Panc1 (cell line): ENCODE measurements around the gene XIRP2.

ENCODE experiments used
- POLR2AphosphoS5 ChIP-seq: IDR thresholded peaks from 2 replicates; pipeline ENCODE4 v1.6.1; 2012; ENCODE audit warnings: mild to moderate bottlenecking, low read depth, low read length, moderate library complexity
- TCF7L2 ChIP-seq: IDR thresholded peaks from 2 replicates; pipeline ENCODE4 v1.6.1; 2011; ENCODE audit warnings: mild to moderate bottlenecking, low read depth, low read length, inconsistent platforms
- TF ChIP-seq, protein P1 (sequence below): fragments of 450-650 bp; IDR thresholded peaks from 2 replicates; pipeline ENCODE4 v1.5.1; 2017; ENCODE audit warnings: mild to moderate bottlenecking
- TF ChIP-seq, protein P2 (sequence below), 2 experiments: IDR thresholded peaks; 2 replicates each; pipeline ENCODE4 v1.6.1; 2011 to 2012; ENCODE audit warnings: low read depth in 2 of 2, control low read depth in 1 of 2, low read length in 1 of 2, mild to moderate bottlenecking in 1 of 2, moderate library complexity in 1 of 2; ENCODE audit not compliant: insufficient read depth in 1 of 2

- TF ChIP-seq, protein P1, sequence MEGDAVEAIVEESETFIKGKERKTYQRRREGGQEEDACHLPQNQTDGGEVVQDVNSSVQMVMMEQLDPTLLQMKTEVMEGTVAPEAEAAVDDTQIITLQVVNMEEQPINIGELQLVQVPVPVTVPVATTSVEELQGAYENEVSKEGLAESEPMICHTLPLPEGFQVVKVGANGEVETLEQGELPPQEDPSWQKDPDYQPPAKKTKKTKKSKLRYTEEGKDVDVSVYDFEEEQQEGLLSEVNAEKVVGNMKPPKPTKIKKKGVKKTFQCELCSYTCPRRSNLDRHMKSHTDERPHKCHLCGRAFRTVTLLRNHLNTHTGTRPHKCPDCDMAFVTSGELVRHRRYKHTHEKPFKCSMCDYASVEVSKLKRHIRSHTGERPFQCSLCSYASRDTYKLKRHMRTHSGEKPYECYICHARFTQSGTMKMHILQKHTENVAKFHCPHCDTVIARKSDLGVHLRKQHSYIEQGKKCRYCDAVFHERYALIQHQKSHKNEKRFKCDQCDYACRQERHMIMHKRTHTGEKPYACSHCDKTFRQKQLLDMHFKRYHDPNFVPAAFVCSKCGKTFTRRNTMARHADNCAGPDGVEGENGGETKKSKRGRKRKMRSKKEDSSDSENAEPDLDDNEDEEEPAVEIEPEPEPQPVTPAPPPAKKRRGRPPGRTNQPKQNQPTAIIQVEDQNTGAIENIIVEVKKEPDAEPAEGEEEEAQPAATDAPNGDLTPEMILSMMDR = no peak
- TF ChIP-seq POLR2AphosphoS5 (no peak), TCF7L2 (no peak)
- TF ChIP-seq, protein P2, sequence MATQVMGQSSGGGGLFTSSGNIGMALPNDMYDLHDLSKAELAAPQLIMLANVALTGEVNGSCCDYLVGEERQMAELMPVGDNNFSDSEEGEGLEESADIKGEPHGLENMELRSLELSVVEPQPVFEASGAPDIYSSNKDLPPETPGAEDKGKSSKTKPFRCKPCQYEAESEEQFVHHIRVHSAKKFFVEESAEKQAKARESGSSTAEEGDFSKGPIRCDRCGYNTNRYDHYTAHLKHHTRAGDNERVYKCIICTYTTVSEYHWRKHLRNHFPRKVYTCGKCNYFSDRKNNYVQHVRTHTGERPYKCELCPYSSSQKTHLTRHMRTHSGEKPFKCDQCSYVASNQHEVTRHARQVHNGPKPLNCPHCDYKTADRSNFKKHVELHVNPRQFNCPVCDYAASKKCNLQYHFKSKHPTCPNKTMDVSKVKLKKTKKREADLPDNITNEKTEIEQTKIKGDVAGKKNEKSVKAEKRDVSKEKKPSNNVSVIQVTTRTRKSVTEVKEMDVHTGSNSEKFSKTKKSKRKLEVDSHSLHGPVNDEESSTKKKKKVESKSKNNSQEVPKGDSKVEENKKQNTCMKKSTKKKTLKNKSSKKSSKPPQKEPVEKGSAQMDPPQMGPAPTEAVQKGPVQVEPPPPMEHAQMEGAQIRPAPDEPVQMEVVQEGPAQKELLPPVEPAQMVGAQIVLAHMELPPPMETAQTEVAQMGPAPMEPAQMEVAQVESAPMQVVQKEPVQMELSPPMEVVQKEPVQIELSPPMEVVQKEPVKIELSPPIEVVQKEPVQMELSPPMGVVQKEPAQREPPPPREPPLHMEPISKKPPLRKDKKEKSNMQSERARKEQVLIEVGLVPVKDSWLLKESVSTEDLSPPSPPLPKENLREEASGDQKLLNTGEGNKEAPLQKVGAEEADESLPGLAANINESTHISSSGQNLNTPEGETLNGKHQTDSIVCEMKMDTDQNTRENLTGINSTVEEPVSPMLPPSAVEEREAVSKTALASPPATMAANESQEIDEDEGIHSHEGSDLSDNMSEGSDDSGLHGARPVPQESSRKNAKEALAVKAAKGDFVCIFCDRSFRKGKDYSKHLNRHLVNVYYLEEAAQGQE (IDR thresholded peaks at IDR 0.05; ENCODE audit: insufficient read depth in 1 of 2, low read depth in 2 of 2, low read length in 1 of 2) = no peak
Observed at GRCh38 chr2:167115541-167115940, 227.3 kb downstream of the XIRP2 start.
